A549 (cell line): ENCODE results near the gene PHC2. TPM values are rescaled to one million over a fixed set of nuclear protein-coding genes. Genes with fewer than 3 reads are reported as not detected.

Experiments
- ATAC-seq, 2 experiments: fragments of 200-7000 bp in 1 of 2; fragments of >200 bp in 1 of 2; cut with Nextera tagmentation in 1 of 2; cut with Tn5 transposase in 1 of 2; 3 replicates each; pipeline versions ENCODE4 v1.8.0 to v1.9.1; 2018 to 2020; ENCODE audit warnings: mild to moderate bottlenecking in 1 of 2, moderate library complexity in 1 of 2
- CTCF ChIA-PET: fragments of 300-600 bp; sonication (Branson Sonifier 250); formaldehyde crosslinking; extraction: SDS; loops from one replicate; lab custom pipeline; 2021; ENCODE audit warnings: antibody characterized with exemption, inconsistent platforms; lab: Yijun Ruan, JAX
- POLR2A ChIA-PET: fragments of 350-600 bp; formaldehyde crosslinking; extraction: SDS; loops from one replicate; lab custom pipeline; 2021; ENCODE audit warnings: antibody characterized with exemption, inconsistent platforms; lab: Yijun Ruan, JAX
- DNase-seq, 2 experiments: peaks; one replicate each; pipeline versions ENCODE4 v3.0.0 to v3.0.0-alpha.2; 2011 to 2016; ENCODE audit warnings: low read depth in 1 of 2, low spot score in 1 of 2
- FAIRE-seq: peaks from 2 replicates; lab custom pipeline; 2011; peaks lifted over from hg19 to GRCh38; lab: Jason Lieb, UNC
- H3K27ac ChIP-seq, 2 experiments: fragments of >200 bp; sonication (Bioruptor Twin); formaldehyde crosslinking; 3 replicates each; pipeline ENCODE4 v1.5.1; 2016 to 2017
- H3K4me1 ChIP-seq: fragments of >200 bp; sonication (Bioruptor Twin); formaldehyde crosslinking; 3 replicates; pipeline ENCODE4 v1.6.1; 2016
- H3K4me2 ChIP-seq: fragments of >200 bp; sonication (Bioruptor Twin); formaldehyde crosslinking; 3 replicates; pipeline ENCODE4 v1.6.1; 2016
- H3K4me3 ChIP-seq: fragments of >200 bp; sonication (Bioruptor Twin); formaldehyde crosslinking; 3 replicates; pipeline ENCODE4 v1.5.1; 2016
- H3K9me3 ChIP-seq: fragments of >200 bp; sonication (Bioruptor Twin); formaldehyde crosslinking; 3 replicates; pipeline ENCODE4 v1.6.1; 2016
- ATOH8 ChIP-seq: fragments of 250-450 bp; sonication (Bioruptor Pico); IDR thresholded peaks from 2 replicates; pipeline ENCODE4 v1.5.0; 2020; ENCODE audit warnings: low read depth, mild to moderate bottlenecking, moderate library complexity
- BHLHE40 ChIP-seq: IDR thresholded peaks from 2 replicates; pipeline ENCODE4 v1.6.1; 2012; ENCODE audit warnings: low read depth, low read length, inconsistent platforms
- CBX2 ChIP-seq: fragments of 200-600 bp; sonication (generic); IDR thresholded peaks from 2 replicates; pipeline ENCODE4 v1.6.1; 2016; ENCODE audit warnings: low read depth, mild to moderate bottlenecking, borderline replicate concordance
- CBX8 ChIP-seq: fragments of 200-600 bp; sonication (generic); IDR thresholded peaks from 2 replicates; pipeline ENCODE4 v1.6.1; 2016
- CHD4 ChIP-seq: fragments of 200-600 bp; sonication (generic); IDR thresholded peaks from 2 replicates; pipeline ENCODE4 v1.6.1; 2016; ENCODE audit warnings: antibody characterized with exemption, mild to moderate bottlenecking, borderline replicate concordance
- EHMT2 ChIP-seq: fragments of 200-600 bp; sonication (generic); IDR thresholded peaks from 2 replicates; pipeline ENCODE4 v1.6.1; 2016; ENCODE audit warnings: antibody characterized with exemption, low read depth, mild to moderate bottlenecking, moderate library complexity
- ELK1 ChIP-seq: fragments of 150-350 bp; IDR thresholded peaks from 2 replicates; pipeline ENCODE4 v1.6.1; 2014; ENCODE audit warnings: low read depth, mild to moderate bottlenecking, low read length
- HDAC2 ChIP-seq: fragments of 200-600 bp; sonication (generic); IDR thresholded peaks from 2 replicates; pipeline ENCODE4 v1.6.1; 2016
- HEYL ChIP-seq: fragments of 250-450 bp; sonication (Bioruptor Pico); IDR thresholded peaks from 2 replicates; pipeline ENCODE4 v1.8.0; 2021; ENCODE audit warnings: mild to moderate bottlenecking, moderate library complexity
- HOXA7 ChIP-seq: fragments of 250-450 bp; sonication (Bioruptor Pico); IDR thresholded peaks from 2 replicates; pipeline ENCODE4 v1.5.0; 2020; ENCODE audit warnings: mild to moderate bottlenecking, moderate library complexity
- HOXB5 ChIP-seq: fragments of 250-450 bp; sonication (Bioruptor Pico); IDR thresholded peaks from 2 replicates; pipeline ENCODE4 v1.5.0; 2020; ENCODE audit warnings: mild to moderate bottlenecking, moderate library complexity
- KDM1A ChIP-seq: fragments of 200-600 bp; sonication (generic); IDR thresholded peaks from 2 replicates; pipeline ENCODE4 v1.6.1; 2016; ENCODE audit warnings: low read depth, mild to moderate bottlenecking
- MAFK ChIP-seq: fragments of 450-650 bp; IDR thresholded peaks from 2 replicates; pipeline ENCODE4 v1.6.1; 2014; ENCODE audit not compliant: partially characterized antibody
- MAX ChIP-seq: IDR thresholded peaks from 2 replicates; pipeline ENCODE4 v1.6.1; 2012
- RARB ChIP-seq: fragments of 250-450 bp; sonication (Bioruptor Pico); IDR thresholded peaks from 2 replicates; pipeline ENCODE4 v1.8.0; 2021; ENCODE audit warnings: mild to moderate bottlenecking, moderate library complexity
- RCOR1 ChIP-seq: fragments of 150-350 bp; IDR thresholded peaks from 2 replicates; pipeline ENCODE4 v1.6.1; 2014; ENCODE audit warnings: antibody characterized with exemption, low read length, low read depth
- RFX5 ChIP-seq: fragments of 450-650 bp; IDR thresholded peaks from 2 replicates; pipeline ENCODE4 v1.7.1; 2014; ENCODE audit warnings: antibody characterized with exemption, mild to moderate bottlenecking, moderate library complexity
- RNF2 ChIP-seq: fragments of 200-600 bp; sonication (generic); IDR thresholded peaks from 2 replicates; pipeline ENCODE4 v1.6.1; 2016; ENCODE audit warnings: low read depth, mild to moderate bottlenecking, antibody characterized with exemption, moderate library complexity, borderline replicate concordance
- USF2 ChIP-seq: fragments of 450-650 bp; IDR thresholded peaks from 2 replicates; pipeline ENCODE4 v1.6.1; 2014; ENCODE audit warnings: antibody characterized with exemption
- ZNF302 ChIP-seq: fragments of 250-450 bp; sonication (Bioruptor Pico); IDR thresholded peaks from 2 replicates; pipeline ENCODE4 v1.9.0; 2021; ENCODE audit warnings: inconsistent platforms, mild to moderate bottlenecking, moderate library complexity
- WGBS: methylation state at CpG from one replicate; pipeline ENCODE4 v1.1.6; 2017; ENCODE audit errors: missing lambda C conversion rate; 5-methylcytosine and 5-hydroxymethylcytosine counted together
- polyA plus RNA-seq, 4 experiments: library from polyadenylated mRNA; depleted of rRNA in 3 of 4; stranded (reverse); fragments of >200 nt; fragmentation: RNase III in 1 of 4; extraction: RNeasy Plus Mini Kit Qiagen cat#74134 plus additional on column Dnase treatment in 1 of 4; gene quantifications; 2 replicates in 3 of 4; 3 replicates in 1 of 4; pipeline ENCODE4 v1.2.3, GENCODE V29; 2011 to 2017
- TF ChIP-seq, protein P1 (sequence below): fragments of >200 bp; sonication (Bioruptor Twin); formaldehyde crosslinking; IDR thresholded peaks from 3 replicates; pipeline ENCODE4 v1.5.1; 2016
- TF ChIP-seq, protein P2 (sequence below): fragments of >200 bp; sonication (Bioruptor Twin); formaldehyde crosslinking; IDR thresholded peaks from 3 replicates; pipeline ENCODE4 v1.6.1; 2016

The PHC2 gene
- polyA plus RNA-seq, 2 of the 4 experiments (the other 2 are of a cell fraction) = 29.9 to 33.2 TPM

- TF ChIP-seq HEYL (no peak), RFX5 (no peak), ZNF302 (CRISPR knock-in tag) (no peak)
- TF ChIP-seq, all 56 proteins: peak for 0
Measured at GRCh38 chr1:33332881-33333280, 98.0 kb downstream of the PHC2 start (continued).

GRCh38 chr1:33332357-33332789, 98.5 kb downstream of the PHC2 start:
- ChIA-PET CTCF (interaction anchor here (1.0 kb wide), 1 partner anchor 37 kb away, joined by 3 read pairs; no protein-coding TSS in a partner anchor), POLR2A (no interaction called here)
- ATAC-seq = no peak
- FAIRE-seq = no peak
- DNase-seq = no peak
- WGBS = 83% methylated on average over 10 of the region's 10 CpGs
- TF ChIP-seq RNF2 (no peak), CBX2 (no peak), BHLHE40 (no peak)
- Histone ChIP-seq H3K27ac (no peak overlapping the region), H3K4me3 (no peak overlapping the region), H3K9me3 (no peaks in the 10 kb centered on the region), H3K4me1 (peaks cover 12% of the 10 kb centered on the region; the same call in 1 of the 3 replicates), H3K4me2 (no peak overlapping the region)

DNA sequence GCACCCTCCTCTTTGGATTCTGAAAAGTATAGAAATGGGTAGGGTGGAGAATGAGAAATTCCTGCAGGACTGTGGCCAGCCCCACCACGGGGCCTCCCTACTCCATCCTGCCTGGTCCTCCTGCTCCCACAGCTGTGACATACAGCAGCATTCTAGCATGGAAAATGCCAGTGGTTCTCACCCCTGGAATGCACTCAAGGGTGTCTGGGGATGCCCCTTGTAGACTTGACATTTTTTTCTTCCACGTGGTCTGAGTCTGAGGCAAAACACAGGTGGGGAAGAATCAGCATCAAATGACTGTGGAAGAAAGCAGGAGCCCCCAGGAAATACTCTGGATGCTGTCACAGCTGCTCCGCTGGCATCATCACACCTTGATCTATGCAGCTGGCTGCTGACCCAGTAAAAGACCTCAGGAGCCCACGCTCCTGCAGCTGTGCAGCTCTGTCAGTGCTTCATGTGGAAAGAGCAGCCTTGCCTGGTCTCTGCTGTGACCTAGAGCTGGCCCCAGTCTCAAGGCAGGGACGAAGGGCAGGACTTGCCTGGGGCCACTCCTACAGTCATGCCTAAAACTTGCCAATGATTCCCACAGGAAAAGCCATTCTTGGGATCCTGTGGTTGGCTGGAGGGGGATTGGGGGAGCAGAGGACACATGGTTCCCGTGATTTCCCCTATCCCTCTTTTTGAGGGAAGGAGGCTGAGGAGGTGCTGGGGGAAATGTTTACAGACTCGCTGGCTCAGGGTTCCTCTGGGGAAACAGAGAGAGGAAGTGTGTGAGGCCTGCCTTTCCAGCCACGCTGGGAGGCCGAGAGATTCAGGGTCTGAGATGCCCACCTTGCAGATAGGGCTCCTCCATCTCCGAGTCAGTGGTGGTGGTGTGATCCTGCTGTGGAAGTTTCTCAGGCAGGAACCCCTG, 99.2 kb downstream of the PHC2 start:
- ATAC-seq (no peak), DNase-seq (no peak), FAIRE-seq (no peak)
- CTCF ChIA-PET = interaction anchor here (1.1 to 1.6 kb wide), 2 partner anchors 28 to 36 kb away, joined by 3 to 9 read pairs; no protein-coding TSS in a partner anchor
- no peak overlapping the region for H3K4me3 ChIP-seq
- no peak for TF ChIP-seq HOXA7 (CRISPR knock-in tag)
- TF ChIP-seq ATOH8 (CRISPR knock-in tag) = no peak
- TF ChIP-seq CBX2 = no peak
- no peak for TF ChIP-seq CBX8
- no peak for TF ChIP-seq CHD4
- TF ChIP-seq, protein P1, sequence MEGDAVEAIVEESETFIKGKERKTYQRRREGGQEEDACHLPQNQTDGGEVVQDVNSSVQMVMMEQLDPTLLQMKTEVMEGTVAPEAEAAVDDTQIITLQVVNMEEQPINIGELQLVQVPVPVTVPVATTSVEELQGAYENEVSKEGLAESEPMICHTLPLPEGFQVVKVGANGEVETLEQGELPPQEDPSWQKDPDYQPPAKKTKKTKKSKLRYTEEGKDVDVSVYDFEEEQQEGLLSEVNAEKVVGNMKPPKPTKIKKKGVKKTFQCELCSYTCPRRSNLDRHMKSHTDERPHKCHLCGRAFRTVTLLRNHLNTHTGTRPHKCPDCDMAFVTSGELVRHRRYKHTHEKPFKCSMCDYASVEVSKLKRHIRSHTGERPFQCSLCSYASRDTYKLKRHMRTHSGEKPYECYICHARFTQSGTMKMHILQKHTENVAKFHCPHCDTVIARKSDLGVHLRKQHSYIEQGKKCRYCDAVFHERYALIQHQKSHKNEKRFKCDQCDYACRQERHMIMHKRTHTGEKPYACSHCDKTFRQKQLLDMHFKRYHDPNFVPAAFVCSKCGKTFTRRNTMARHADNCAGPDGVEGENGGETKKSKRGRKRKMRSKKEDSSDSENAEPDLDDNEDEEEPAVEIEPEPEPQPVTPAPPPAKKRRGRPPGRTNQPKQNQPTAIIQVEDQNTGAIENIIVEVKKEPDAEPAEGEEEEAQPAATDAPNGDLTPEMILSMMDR = no peak
- no peak for TF ChIP-seq RCOR1
- TF ChIP-seq, protein P2, sequence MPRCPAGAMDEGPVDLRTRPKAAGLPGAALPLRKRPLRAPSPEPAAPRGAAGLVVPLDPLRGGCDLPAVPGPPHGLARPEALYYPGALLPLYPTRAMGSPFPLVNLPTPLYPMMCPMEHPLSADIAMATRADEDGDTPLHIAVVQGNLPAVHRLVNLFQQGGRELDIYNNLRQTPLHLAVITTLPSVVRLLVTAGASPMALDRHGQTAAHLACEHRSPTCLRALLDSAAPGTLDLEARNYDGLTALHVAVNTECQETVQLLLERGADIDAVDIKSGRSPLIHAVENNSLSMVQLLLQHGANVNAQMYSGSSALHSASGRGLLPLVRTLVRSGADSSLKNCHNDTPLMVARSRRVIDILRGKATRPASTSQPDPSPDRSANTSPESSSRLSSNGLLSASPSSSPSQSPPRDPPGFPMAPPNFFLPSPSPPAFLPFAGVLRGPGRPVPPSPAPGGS = no peak
- TF ChIP-seq EHMT2 = no peak
- TF ChIP-seq MAX = no peak
- TF ChIP-seq MAFK = no peak
- no peak for TF ChIP-seq KDM1A
- no peak for TF ChIP-seq BHLHE40
- no peak for TF ChIP-seq ELK1
- TF ChIP-seq RARB = no peak
- no peak for TF ChIP-seq HOXB5
- no peak for TF ChIP-seq USF2
- no peak for TF ChIP-seq HDAC2
- no peak overlapping the region for H3K27ac ChIP-seq
- POLR2A ChIA-PET = no interaction called here
- H3K4me1 ChIP-seq = peaks cover 6% of the 10 kb centered on the region; the same call in 1 of the 3 replicates
- WGBS = 92% methylated on average over 8 of the region's 10 CpGs
- H3K9me3 ChIP-seq = no peaks in the 10 kb centered on the region
- no peak overlapping the region for H3K4me2 ChIP-seq
